ENCODE results near the gene WRAP53. TPM values are rescaled to one million over a fixed set of nuclear protein-coding genes. Genes with fewer than 3 reads are reported as not detected.

The WRAP53 gene
- polyA plus RNA-seq, 3 donors: 6.3 to 9.8 (median 9.1) TPM

- Histone ChIP-seq H3K9me3 (replicated peaks in 1 of 2; ENCODE audit: control insufficient read depth in 1 of 2, insufficient read depth in 1 of 2, low read length in 2 of 2) (no peaks in the 10 kb centered on the region), H3K79me2 (ENCODE audit: insufficient read depth, low read length) (no peaks in the 10 kb centered on the region), H3K27ac (ENCODE audit: low read depth in 1 of 2, low read length in 2 of 2) (no peak overlapping the region), H3K36me3 (replicated peaks in 1 of 2; ENCODE audit: control insufficient read depth in 1 of 2, insufficient read depth in 2 of 2, low read length in 2 of 2) (no peaks in the 10 kb centered on the region), H3K27me3 (ENCODE audit: control insufficient read depth in 2 of 2, insufficient read depth in 2 of 2, low read length in 2 of 2) (no peaks in the 10 kb centered on the region), H3K9ac (ENCODE audit: insufficient read depth, low read length, poor library complexity, severe bottlenecking) (no peak overlapping the region), H4K20me1 (ENCODE audit: insufficient read depth, low read length) (no peaks in the 10 kb centered on the region), H3K4me1 (ENCODE audit: control insufficient read depth in 1 of 2, insufficient read depth in 2 of 2, low read length in 2 of 2) (peaks cover 4 to 13% of the 10 kb centered on the region in 2 donors), H3K4me2 (replicated peaks; ENCODE audit: extremely low read depth, low read length, poor library complexity, severe bottlenecking) (no peak overlapping the region), H3K4me3 (replicated peaks in 1 of 3; ENCODE audit: low read depth in 2 of 3, low read length in 3 of 3) (no peak overlapping the region), H2AFZ (ENCODE audit: insufficient read depth, low read depth, low read length, poor library complexity, severe bottlenecking) (no peak overlapping the region)
- Mint-ChIP-seq H3K36me3 (no peaks in the 10 kb centered on the region), H3K4me3 (no peak overlapping the region), H3K27ac (no peak overlapping the region), H3K9me3 (no peaks in the 10 kb centered on the region), H3K4me1 (peaks cover 10% of the 10 kb centered on the region), H3K27me3 (ENCODE audit: low read depth in 3 of 3) (peaks cover 0 to 10% (median 7%) of the 10 kb centered on the region in 3 donors)
- TF ChIP-seq CTCF (IDR thresholded peaks at IDR 0.05): no peak
- 96% methylated on average over 11 of the region's 14 CpGs for WGBS (ENCODE audit: insufficient coverage)
- intact Hi-C loops (cut with micrococcal nuclease): no loop called here
- no peak for DNase-seq
These were observed 44.8 kb downstream of the WRAP53 start for GRCh38 chr17:7732981-7733539.

- peaks cover 0 to 3% (median 0%) of the 10 kb centered on the region in 7 donors for H3K9me3 Mint-ChIP-seq
- intact Hi-C loops (cut with micrococcal nuclease): loop anchor here in 1 of 2 donors (5.0 kb wide), 1 partner anchor 160 kb away; no protein-coding TSS in a partner anchor
- H3K27ac Mint-ChIP-seq: peak overlapping the region in 1 of 7 donors; percentile 79
- no peak overlapping the region for H3K4me3 ChIP-seq (replicated peaks in 1 of 3; ENCODE audit: low read depth in 2 of 3, low read length in 3 of 3)
- H3K9ac ChIP-seq (ENCODE audit: insufficient read depth, low read length, poor library complexity, severe bottlenecking): no peak overlapping the region
- no peaks in the 10 kb centered on the region for H3K36me3 Mint-ChIP-seq
- no peak for DNase-seq
- no peak overlapping the region for H2AFZ ChIP-seq (ENCODE audit: insufficient read depth, low read depth, low read length, poor library complexity, severe bottlenecking)
- H3K4me1 Mint-ChIP-seq: no peaks in the 10 kb centered on the region
- TF ChIP-seq CTCF (IDR thresholded peaks at IDR 0.05): no peak
- H4K20me1 ChIP-seq (ENCODE audit: insufficient read depth, low read length): no peaks in the 10 kb centered on the region
- H3K27me3 Mint-ChIP-seq (ENCODE audit: low read depth in 3 of 3): peaks cover 8 to 17% (median 9%) of the 10 kb centered on the region in 3 donors
- H3K79me2 ChIP-seq (ENCODE audit: insufficient read depth, low read length): no peaks in the 10 kb centered on the region
- no peaks in the 10 kb centered on the region for H3K27me3 ChIP-seq (ENCODE audit: control insufficient read depth in 2 of 2, insufficient read depth in 2 of 2, low read length in 2 of 2)
- H3K4me1 ChIP-seq (ENCODE audit: control insufficient read depth in 1 of 2, insufficient read depth in 2 of 2, low read length in 2 of 2): no peaks in the 10 kb centered on the region
- H3K27ac ChIP-seq (ENCODE audit: low read depth in 1 of 2, low read length in 2 of 2): no peak overlapping the region
- H3K4me2 ChIP-seq (replicated peaks; ENCODE audit: extremely low read depth, low read length, poor library complexity, severe bottlenecking): no peak overlapping the region
- no peaks in the 10 kb centered on the region for H3K9me3 ChIP-seq (replicated peaks in 1 of 2; ENCODE audit: control insufficient read depth in 1 of 2, insufficient read depth in 1 of 2, low read length in 2 of 2)
- H3K4me3 Mint-ChIP-seq: no peak overlapping the region
- WGBS (ENCODE audit: insufficient coverage): 95% methylated on average over 5 of the region's 5 CpGs
- H3K36me3 ChIP-seq (replicated peaks in 1 of 2; ENCODE audit: control insufficient read depth in 1 of 2, insufficient read depth in 2 of 2, low read length in 2 of 2): no peaks in the 10 kb centered on the region
These were observed 49.3 kb downstream of the WRAP53 start for GRCh38 chr17:7737601-7738000.

Measured in CD14-positive monocyte (primary cell).